Pancreas (tissue), 10 donors: ENCODE measurements around the gene NSD2. TPM values are rescaled to one million over a fixed set of nuclear protein-coding genes. Genes with fewer than 3 reads are reported as not detected.
A peak's percentile ranks its signal among the peaks of the same experiment; 100 is the strongest.

Experiments
- ATAC-seq, 4 donors: fragments of 200-7000 bp; cut with Tn5 transposase; one replicate each; pipeline versions ENCODE4 v1.8.0 to v1.9.1; 2020; ENCODE audit warnings: mild to moderate bottlenecking in 4 of 4, moderate library complexity in 4 of 4
- DNase-seq, 6 donors: peaks; one replicate each; pipeline ENCODE4 v3.0.0-alpha.2; 2020
- FAIRE-seq: peaks from 2 replicates; lab custom pipeline; 2012; peaks lifted over from hg19 to GRCh38; lab: Jason Lieb, UNC
- H3K27ac ChIP-seq, 4 donors: fragments of 200-600 bp; sonication (generic); 1 replicate in 3 of 4; 2 replicates in 1 of 4; pipeline versions ENCODE4 v1.5.0 to v1.8.0; 2020
- H3K27me3 ChIP-seq, 4 donors: fragments of 200-600 bp; one replicate each; pipeline ENCODE4 v1.8.0; 2021
- H3K36me3 ChIP-seq, 3 donors: fragments of 200-600 bp; sonication (generic) in 1 of 3; one replicate each; pipeline versions ENCODE4 v1.5.0 to v1.8.0; 2020 to 2021
- H3K4me1 ChIP-seq, 3 donors: fragments of 200-600 bp; one replicate each; pipeline ENCODE4 v1.8.0; 2021
- H3K4me3 ChIP-seq, 4 donors: fragments of 200-600 bp; sonication (generic) in 2 of 4; one replicate each; pipeline versions ENCODE4 v1.5.0 to v1.8.0; 2020 to 2021
- H3K9me3 ChIP-seq, 4 donors: fragments of 200-600 bp; one replicate each; pipeline ENCODE4 v1.8.0; 2021
- WGBS, 2 donors: extraction: QIAGEN DNeasy Blood & Tissue Kit; methylation state at CpG; one replicate each; pipeline ENCODE4 v1.1.7; 2013; 5-methylcytosine and 5-hydroxymethylcytosine counted together
- intact Hi-C, 3 donors: fragments of 100-400 bp; cut with DNase I; formaldehyde crosslinking; loops; one replicate each; pipeline versions ENCODE4 v1.11.1 to v1.14.2; 2022
- polyA plus RNA-seq, 2 donors: library from polyadenylated mRNA; stranded (reverse); fragments of 200-250 nt; gene quantifications; one replicate each; pipeline ENCODE4 v1.2.3, GENCODE V29; 2013
- total RNA-seq, 6 donors: library from RNA; stranded (reverse); fragmentation: NEBNext Ultra II Directional in 4 of 6; extraction: Animal tissue kit (Norgen Biotek cat#: 25700) in 4 of 6; gene quantifications; one replicate each; pipeline versions ENCODE4 v1.2.1 to v1.2.4, GENCODE V29; 2021 to 2023
- TF ChIP-seq, protein P1 (sequence below), 4 donors: fragments of 200-600 bp; sonication (generic) in 3 of 4; IDR thresholded peaks; one replicate each; pipeline versions ENCODE4 v1.5.0 to v1.8.0; 2021; ENCODE audit warnings: antibody characterized with exemption in 4 of 4
- donor health status: healthy with polysubstance abuse.
- donor health status: DM: no; HTN: no; CAD: no; lungs with moderate emphysema.
- donor health status: DM: no; HTN: no; CAD: no.
- donor health status: control.
- donor health status: control.
- donor health status: Bipolar disorder and iron deficiency.
- donor health status: DM: yes; HTN: yes; CAD: no.
- donor health status: DM: no; HTN: no; CAD: no.
- donor health status: DM: no; HTN: no; CAD: no.
- donor health status: DM: yes; HTN: yes; CAD: no.

Gene NSD2
- total and polyA plus RNA-seq, 8 donors, result 11.7 to 36.6 (median 22.4) TPM

- Histone ChIP-seq H3K9me3 (no peaks in the 10 kb centered on the region), H3K36me3 (no peaks in the 10 kb centered on the region), H3K4me3 (no peak overlapping the region), H3K4me1 (no peaks in the 10 kb centered on the region), H3K27me3 (no peaks in the 10 kb centered on the region), H3K27ac (no peak overlapping the region)
- FAIRE-seq (no peak), ATAC-seq (peak; percentile 79 to 97 (median 96)), DNase-seq (peak; percentile 53 to 81 (median 71))
- WGBS, 2 donors, result 20 to 22% methylated on average over 15 of the region's 15 CpGs
- intact Hi-C loops, result loop anchor here in 2 of 3 donors (5.0 kb wide), 2 partner anchors 147 to 152 kb away; no protein-coding TSS in a partner anchor
- TF ChIP-seq, protein P1, sequence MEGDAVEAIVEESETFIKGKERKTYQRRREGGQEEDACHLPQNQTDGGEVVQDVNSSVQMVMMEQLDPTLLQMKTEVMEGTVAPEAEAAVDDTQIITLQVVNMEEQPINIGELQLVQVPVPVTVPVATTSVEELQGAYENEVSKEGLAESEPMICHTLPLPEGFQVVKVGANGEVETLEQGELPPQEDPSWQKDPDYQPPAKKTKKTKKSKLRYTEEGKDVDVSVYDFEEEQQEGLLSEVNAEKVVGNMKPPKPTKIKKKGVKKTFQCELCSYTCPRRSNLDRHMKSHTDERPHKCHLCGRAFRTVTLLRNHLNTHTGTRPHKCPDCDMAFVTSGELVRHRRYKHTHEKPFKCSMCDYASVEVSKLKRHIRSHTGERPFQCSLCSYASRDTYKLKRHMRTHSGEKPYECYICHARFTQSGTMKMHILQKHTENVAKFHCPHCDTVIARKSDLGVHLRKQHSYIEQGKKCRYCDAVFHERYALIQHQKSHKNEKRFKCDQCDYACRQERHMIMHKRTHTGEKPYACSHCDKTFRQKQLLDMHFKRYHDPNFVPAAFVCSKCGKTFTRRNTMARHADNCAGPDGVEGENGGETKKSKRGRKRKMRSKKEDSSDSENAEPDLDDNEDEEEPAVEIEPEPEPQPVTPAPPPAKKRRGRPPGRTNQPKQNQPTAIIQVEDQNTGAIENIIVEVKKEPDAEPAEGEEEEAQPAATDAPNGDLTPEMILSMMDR (IDR thresholded peaks at IDR 0.05), result peak; percentile 78 to 89 (median 88)
Observed at GRCh38 chr4:1899149-1900086, 28.2 kb downstream of the NSD2 start.

DNA sequence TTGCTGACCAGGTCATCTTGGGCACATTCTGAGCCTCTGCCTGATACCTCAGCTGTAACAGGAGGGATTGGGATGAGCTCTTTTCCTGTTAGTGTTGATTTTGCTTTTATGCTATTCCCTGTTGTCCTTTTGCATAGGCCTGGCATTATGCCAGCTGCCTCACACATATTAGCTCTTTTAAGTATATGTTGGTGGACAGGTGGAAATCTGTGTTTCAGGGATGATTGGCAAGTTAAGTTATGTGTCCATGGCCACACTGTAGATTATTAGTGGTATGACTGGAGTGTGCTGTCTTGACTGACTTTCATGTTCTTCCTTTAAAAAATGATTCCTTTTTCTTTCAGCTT lies 28.9 kb downstream of the NSD2 start:
- DNase-seq (peak in 1 of 6 donors; percentile 20), FAIRE-seq (no peak), ATAC-seq (no peak)
- Histone ChIP-seq H3K27me3 (no peaks in the 10 kb centered on the region), H3K4me1 (no peaks in the 10 kb centered on the region), H3K9me3 (no peaks in the 10 kb centered on the region), H3K36me3 (no peaks in the 10 kb centered on the region), H3K27ac (no peak overlapping the region), H3K4me3 (no peak overlapping the region)
- intact Hi-C loops, result no loop called here
- TF ChIP-seq, protein P1 (IDR thresholded peaks at IDR 0.05), result no peak

- Histone ChIP-seq H3K27me3 (no peaks in the 10 kb centered on the region), H3K4me1 (no peaks in the 10 kb centered on the region), H3K27ac (no peak overlapping the region), H3K9me3 (no peaks in the 10 kb centered on the region), H3K36me3 (peaks cover 0 to 3% (median 0%) of the 10 kb centered on the region in 3 donors), H3K4me3 (no peak overlapping the region)
- no peak for ATAC-seq
- DNase-seq, result peak in 1 of 6 donors; percentile 30
- WGBS, 2 donors, result 85 to 89% methylated on average over 16 of the region's 16 CpGs
- TF ChIP-seq, protein P1 (IDR thresholded peaks at IDR 0.05), result no peak
- FAIRE-seq, result no peak
- intact Hi-C loops, result no loop called here
Observed at GRCh38 chr4:1900624-1901023, 29.4 kb downstream of the NSD2 start.

DNA sequence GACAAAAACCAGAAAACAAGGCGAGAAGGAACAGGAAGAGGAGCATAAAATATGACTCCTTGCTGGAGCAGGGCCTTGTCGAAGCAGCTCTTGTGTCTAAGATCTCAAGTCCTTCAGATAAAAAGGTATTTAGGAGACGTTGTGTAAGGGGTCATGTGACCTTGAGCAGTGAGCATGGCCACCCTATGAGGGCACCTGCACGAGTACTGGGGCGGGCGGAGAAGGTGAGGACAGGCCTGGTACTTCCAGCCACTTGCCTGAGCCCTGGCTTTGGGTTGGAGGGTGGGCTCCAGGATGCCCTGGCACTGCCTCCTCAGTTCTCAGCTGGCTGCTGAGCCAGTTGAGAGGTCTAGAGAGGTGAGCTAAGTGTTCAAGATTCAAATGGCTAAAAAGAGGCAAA lies 29.9 kb downstream of the NSD2 start:
- H3K9me3 ChIP-seq, result no peaks in the 10 kb centered on the region

More for the DNA sequence above, 29.9 kb downstream of the NSD2 start:
- no peak overlapping the region for H3K4me3 ChIP-seq
- no peak overlapping the region for H3K27ac ChIP-seq
- intact Hi-C loops, result no loop called here
- no peak for ATAC-seq
- peaks cover 0 to 3% (median 0%) of the 10 kb centered on the region in 3 donors for H3K36me3 ChIP-seq
- peak in 1 of 6 donors; percentile 35 for DNase-seq
- FAIRE-seq, result no peak
- WGBS, 2 donors, result 72 to 73% methylated on average over 6 of the region's 6 CpGs
- TF ChIP-seq, protein P1 (IDR thresholded peaks at IDR 0.05), result no peak
- H3K4me1 ChIP-seq, result no peaks in the 10 kb centered on the region
- H3K27me3 ChIP-seq, result no peaks in the 10 kb centered on the region
